ENCODE results near the gene CCDC33. TPM values are rescaled to one million over a fixed set of nuclear protein-coding genes. Genes with fewer than 3 reads are reported as not detected.

CCDC33 gene
- total RNA-seq, 4 donors from 2014 or later = not detected

DNA sequence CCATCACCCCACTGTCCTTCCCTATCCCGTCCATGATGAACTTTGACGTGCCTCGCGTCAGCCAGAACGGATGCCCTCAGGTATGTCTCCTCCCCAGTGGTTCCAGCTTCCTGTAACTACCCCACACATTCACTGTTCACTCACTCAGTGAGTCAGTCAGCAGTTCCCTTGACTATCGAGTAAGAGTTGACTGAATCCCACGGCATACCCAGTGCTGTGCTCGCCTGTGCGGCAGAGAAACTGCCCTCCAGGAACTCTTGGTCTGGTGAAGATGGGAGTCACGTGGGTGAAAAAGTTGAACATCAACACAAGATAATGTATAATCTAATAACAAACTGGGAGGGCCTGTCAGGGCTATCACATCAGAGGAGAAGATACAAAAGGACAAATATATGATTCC lies 36.7 kb downstream of the CCDC33 start:
- Histone ChIP-seq H3K36me3 (no peaks in the 10 kb centered on the region), H3K4me3 (no peak overlapping the region), H3K27ac (replicated peaks in 1 of 4) (no peak overlapping the region), H3K27me3 (peaks cover 0 to 60% (median 0%) of the 10 kb centered on the region in 4 donors), H3K9me3 (no peaks in the 10 kb centered on the region), H3K4me1 (no peaks in the 10 kb centered on the region)
- no peak for DNase-seq (ENCODE audit: extremely low spot score)
- TF ChIP-seq EP300 (IDR thresholded peaks at IDR 0.05) (no peak), POLR2A (IDR thresholded peaks at IDR 0.05; ENCODE audit: low read depth) (no peak), POLR2AphosphoS5 (IDR thresholded peaks at IDR 0.05) (no peak)
- TF ChIP-seq, protein P1, sequence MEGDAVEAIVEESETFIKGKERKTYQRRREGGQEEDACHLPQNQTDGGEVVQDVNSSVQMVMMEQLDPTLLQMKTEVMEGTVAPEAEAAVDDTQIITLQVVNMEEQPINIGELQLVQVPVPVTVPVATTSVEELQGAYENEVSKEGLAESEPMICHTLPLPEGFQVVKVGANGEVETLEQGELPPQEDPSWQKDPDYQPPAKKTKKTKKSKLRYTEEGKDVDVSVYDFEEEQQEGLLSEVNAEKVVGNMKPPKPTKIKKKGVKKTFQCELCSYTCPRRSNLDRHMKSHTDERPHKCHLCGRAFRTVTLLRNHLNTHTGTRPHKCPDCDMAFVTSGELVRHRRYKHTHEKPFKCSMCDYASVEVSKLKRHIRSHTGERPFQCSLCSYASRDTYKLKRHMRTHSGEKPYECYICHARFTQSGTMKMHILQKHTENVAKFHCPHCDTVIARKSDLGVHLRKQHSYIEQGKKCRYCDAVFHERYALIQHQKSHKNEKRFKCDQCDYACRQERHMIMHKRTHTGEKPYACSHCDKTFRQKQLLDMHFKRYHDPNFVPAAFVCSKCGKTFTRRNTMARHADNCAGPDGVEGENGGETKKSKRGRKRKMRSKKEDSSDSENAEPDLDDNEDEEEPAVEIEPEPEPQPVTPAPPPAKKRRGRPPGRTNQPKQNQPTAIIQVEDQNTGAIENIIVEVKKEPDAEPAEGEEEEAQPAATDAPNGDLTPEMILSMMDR (IDR thresholded peaks at IDR 0.05) = no peak
- intact Hi-C loops (cut with DNase I) = no loop called here
- WGBS = 83% methylated on average over 10 of the region's 10 CpGs

DNA sequence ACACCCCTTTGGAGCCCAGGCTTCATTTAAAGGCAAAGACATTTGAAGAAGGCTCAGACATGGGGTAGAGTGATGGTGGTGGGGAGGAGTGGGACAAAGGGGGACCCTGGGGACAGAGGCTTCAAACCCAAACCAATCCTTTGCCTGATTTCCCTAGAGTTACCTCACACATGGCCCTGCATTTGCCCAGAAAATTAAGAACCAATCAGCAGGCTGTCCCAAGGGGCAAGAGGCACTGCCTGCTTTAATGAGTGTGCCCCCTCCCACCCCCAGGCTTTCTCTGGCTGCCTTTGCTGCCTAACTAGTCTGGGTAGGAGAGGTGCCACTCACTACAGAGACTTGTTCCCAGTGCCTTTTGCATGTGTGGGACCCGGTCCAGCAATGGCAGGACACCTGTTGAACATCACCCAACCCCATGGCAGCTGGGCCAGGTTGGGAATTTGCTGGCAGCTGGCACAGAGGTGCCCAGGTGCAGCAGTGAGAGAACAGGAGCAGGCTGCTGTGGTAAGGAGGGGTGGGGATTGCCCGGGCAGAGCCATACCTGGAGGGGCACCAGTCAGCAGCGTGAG lies 38.4 kb downstream of the CCDC33 start:
- intact Hi-C loops (cut with DNase I) = no loop called here
- Histone ChIP-seq H3K27me3 (peaks cover 0 to 62% (median 0%) of the 10 kb centered on the region in 4 donors), H3K36me3 (no peaks in the 10 kb centered on the region), H3K27ac (replicated peaks in 1 of 4) (no peak overlapping the region), H3K4me3 (no peak overlapping the region), H3K9me3 (no peaks in the 10 kb centered on the region), H3K4me1 (no peaks in the 10 kb centered on the region)
- TF ChIP-seq POLR2A (IDR thresholded peaks at IDR 0.05; ENCODE audit: low read depth) (no peak), POLR2AphosphoS5 (IDR thresholded peaks at IDR 0.05) (no peak), EP300 (IDR thresholded peaks at IDR 0.05) (no peak)
- TF ChIP-seq, protein P1 (IDR thresholded peaks at IDR 0.05) = no peak
- no peak for DNase-seq (ENCODE audit: extremely low spot score)
- WGBS = 63% methylated on average over 1 of the region's 3 CpGs

DNA sequence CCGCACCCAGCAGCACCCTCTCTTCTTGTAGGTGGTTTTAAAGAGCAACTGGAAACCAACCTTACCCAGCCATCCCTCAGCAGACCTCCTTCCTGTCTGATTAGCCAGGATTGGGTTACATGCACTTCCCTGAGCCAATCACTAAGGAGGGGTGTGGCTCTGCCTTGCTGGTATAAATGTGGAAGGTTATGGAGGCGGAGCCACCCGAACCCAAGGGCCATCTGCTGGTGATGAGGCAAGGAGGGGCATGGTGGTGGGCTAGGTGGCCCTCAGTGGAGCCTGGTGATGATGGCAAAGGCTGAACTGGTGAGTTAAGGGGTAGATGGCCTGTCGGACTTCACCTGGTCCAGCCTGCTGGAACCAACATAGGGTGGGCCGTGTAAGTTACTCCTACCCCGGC lies 39.8 kb downstream of the CCDC33 start:
- Histone ChIP-seq H3K27ac (replicated peaks in 1 of 4) (no peak overlapping the region), H3K4me3 (no peak overlapping the region), H3K27me3 (peaks cover 0 to 62% (median 6%) of the 10 kb centered on the region in 4 donors), H3K36me3 (no peaks in the 10 kb centered on the region), H3K4me1 (no peaks in the 10 kb centered on the region), H3K9me3 (no peaks in the 10 kb centered on the region)
- WGBS = 89% methylated on average over 6 of the region's 6 CpGs
- intact Hi-C loops (cut with DNase I) = no loop called here
- TF ChIP-seq POLR2A (IDR thresholded peaks at IDR 0.05; ENCODE audit: low read depth) (no peak), POLR2AphosphoS5 (IDR thresholded peaks at IDR 0.05) (no peak), EP300 (IDR thresholded peaks at IDR 0.05) (no peak)
- TF ChIP-seq, protein P1 (IDR thresholded peaks at IDR 0.05) = no peak
- DNase-seq (ENCODE audit: extremely low spot score) = no peak

DNA sequence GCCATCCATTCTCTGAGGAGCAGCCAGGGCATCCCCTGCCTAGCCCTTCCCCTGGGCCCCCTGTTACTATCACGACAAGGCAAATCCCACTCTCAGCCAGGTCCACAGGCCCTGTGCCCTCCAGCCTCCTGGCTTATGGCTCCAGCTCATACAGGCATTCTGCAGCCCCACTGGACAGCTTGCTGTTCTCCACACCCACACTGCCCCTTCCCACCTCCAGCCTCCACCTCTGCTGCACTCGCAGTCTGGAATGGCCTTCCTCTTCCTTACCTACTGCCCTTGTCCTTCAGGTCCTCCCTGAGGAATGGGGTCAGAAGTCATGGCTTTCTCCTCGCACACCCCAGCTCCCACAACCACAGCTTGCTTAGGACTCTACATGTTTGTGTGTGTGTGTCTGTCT lies 40.4 kb downstream of the CCDC33 start:
- Histone ChIP-seq H3K9me3 (no peaks in the 10 kb centered on the region), H3K4me1 (no peaks in the 10 kb centered on the region), H3K27ac (replicated peaks in 1 of 4) (no peak overlapping the region), H3K4me3 (no peak overlapping the region), H3K27me3 (peaks cover 0 to 62% (median 7%) of the 10 kb centered on the region in 4 donors), H3K36me3 (no peaks in the 10 kb centered on the region)
- intact Hi-C loops (cut with DNase I) = no loop called here
- TF ChIP-seq EP300 (IDR thresholded peaks at IDR 0.05) (no peak), POLR2A (IDR thresholded peaks at IDR 0.05; ENCODE audit: low read depth) (no peak), POLR2AphosphoS5 (IDR thresholded peaks at IDR 0.05) (no peak)
- TF ChIP-seq, protein P1 (IDR thresholded peaks at IDR 0.05) = no peak
- 83% methylated on average over 3 of the region's 3 CpGs for WGBS
- DNase-seq (ENCODE audit: extremely low spot score) = no peak
